Fibroblast of lung (primary cell): ENCODE data around the gene MYADM.
"Not testable (repeated sequence)": the region's sequence is repeated elsewhere in the genome, so short reads cannot be mapped to it uniquely, and the experiment has no call there.

Source experiments
- CTCF ChIP-seq, 2 donors: IDR thresholded peaks in 1 of 2; conservative IDR thresholded peaks in 1 of 2; 1 replicate in 1 of 2; 2 replicates in 1 of 2; pipeline ENCODE4 v1.5.1; 2011 to 2012; ENCODE audit warnings: low read length in 2 of 2, control low read depth in 1 of 2, inconsistent platforms in 1 of 2, low read depth in 1 of 2, mild to moderate bottlenecking in 1 of 2
- EZH2 ChIP-seq: IDR thresholded peaks from 2 replicates; pipeline ENCODE4 v1.5.1; 2012; ENCODE audit warnings: low read length, control low read depth, mild to moderate bottlenecking; ENCODE audit errors: missing control alignments

DNA sequence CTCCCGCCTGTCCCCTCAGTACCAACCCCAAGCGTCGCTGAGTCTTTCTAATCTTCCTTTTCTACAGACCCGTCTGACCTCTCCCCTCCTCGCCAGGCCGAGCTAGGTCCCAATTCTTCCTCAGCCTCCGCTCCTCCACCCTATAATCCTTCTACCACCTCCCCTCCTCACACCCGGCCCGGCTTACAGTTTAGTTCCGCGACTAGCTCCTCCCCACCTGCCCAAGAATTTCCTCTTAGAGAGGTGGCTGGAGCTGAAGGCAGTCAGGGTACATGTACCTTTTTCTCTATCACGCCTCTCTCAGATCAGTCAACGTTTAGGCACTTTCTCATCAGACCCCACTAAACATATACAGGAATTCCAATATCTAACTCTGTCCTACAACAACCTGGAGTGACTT is 34.8 kb upstream of the MYADM start:
- TF ChIP-seq CTCF (conservative IDR thresholded peaks at IDR 0.05 in 1 of 2, IDR thresholded peaks at IDR 0.05 in 1 of 2; ENCODE audit: low read depth in 1 of 2, low read length in 2 of 2); EZH2: not testable (repeated sequence)
